MG63 (cell line): ENCODE data around the gene FBXL4. TPM values are rescaled to one million over a fixed set of nuclear protein-coding genes. Genes with fewer than 3 reads are reported as not detected.
A peak's percentile ranks its signal among the peaks of the same experiment; 100 is the strongest.

Source experiments
- DNase-seq: peaks from one replicate; pipeline ENCODE4 v3.0.0-alpha.2; 2020
- H3K27me3 ChIP-seq: fragments of 250-450 bp; sonication (Bioruptor Pico); 2 replicates; pipeline ENCODE4 v1.5.1; 2020; ENCODE audit warnings: mild to moderate bottlenecking, moderate library complexity
- H3K36me3 ChIP-seq: fragments of 250-450 bp; sonication (Bioruptor Pico); 2 replicates; pipeline ENCODE4 v1.5.1; 2020; ENCODE audit warnings: mild to moderate bottlenecking, moderate library complexity
- H3K4me3 ChIP-seq: fragments of 250-450 bp; sonication (Bioruptor Pico); 2 replicates; pipeline ENCODE4 v1.5.1; 2020; ENCODE audit warnings: mild to moderate bottlenecking, moderate library complexity
- H3K9me3 ChIP-seq: fragments of 250-450 bp; sonication (Bioruptor Pico); 2 replicates; pipeline ENCODE4 v1.5.1; 2020; ENCODE audit warnings: mild to moderate bottlenecking, moderate library complexity
- total RNA-seq: library from RNA; depleted of rRNA; stranded (reverse); fragments of >200 nt; shearing (Covaris generic); gene quantifications from 2 replicates; pipeline ENCODE4 v1.2.3, GENCODE V29; 2014; ENCODE audit warnings: low replicate concordance

The FBXL4 gene
- total RNA-seq, 1 experiment from 2014 or later: 6.1 TPM

DNA sequence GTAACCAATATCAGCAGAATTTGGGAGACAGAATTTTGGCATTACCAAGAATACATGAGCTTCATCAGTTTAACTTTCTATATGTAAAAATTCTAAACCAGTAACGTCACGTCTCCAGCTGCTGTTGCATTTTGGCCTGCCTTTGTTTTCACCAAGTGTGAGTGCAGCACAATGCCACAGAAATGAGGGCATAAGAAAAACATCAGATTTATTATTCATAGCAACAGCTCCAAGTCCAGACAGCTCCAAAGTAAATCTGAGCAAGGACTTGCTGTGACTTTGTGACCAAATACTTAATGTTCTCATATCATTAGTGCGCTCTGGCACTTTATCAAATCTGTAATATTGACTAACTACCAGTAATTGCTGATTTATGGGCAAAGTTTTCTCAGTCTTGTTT lies 11.0 kb upstream of the FBXL4 start:
- H3K27me3 ChIP-seq: peaks cover 4% of the 10 kb centered on the region; the same call in 1 of the 2 replicates
- H3K4me3 ChIP-seq: no peak overlapping the region
- H3K9me3 ChIP-seq: no peaks in the 10 kb centered on the region
- H3K36me3 ChIP-seq: no peaks in the 10 kb centered on the region
- no peak for DNase-seq

GRCh38 chr6:98957450-98957849 lies 9.7 kb upstream of the FBXL4 start:
- no peak overlapping the region for H3K4me3 ChIP-seq
- DNase-seq: peak; percentile 76
- peaks cover 5% of the 10 kb centered on the region; the same call in 1 of the 2 replicates for H3K27me3 ChIP-seq
- no peaks in the 10 kb centered on the region for H3K36me3 ChIP-seq
- H3K9me3 ChIP-seq: no peaks in the 10 kb centered on the region

GRCh38 chr6:98949589-98949988 lies 1.8 kb upstream of the FBXL4 start:
- no peak for DNase-seq
- Histone ChIP-seq H3K36me3 (no peaks in the 10 kb centered on the region), H3K27me3 (0 out of 2 replicates have a peak, but pooled peaks cover 3% of the 10 kb centered on the region), H3K9me3 (peaks cover 5% of the 10 kb centered on the region; the same call in 1 of the 2 replicates), H3K4me3 (no peak overlapping the region)

DNA sequence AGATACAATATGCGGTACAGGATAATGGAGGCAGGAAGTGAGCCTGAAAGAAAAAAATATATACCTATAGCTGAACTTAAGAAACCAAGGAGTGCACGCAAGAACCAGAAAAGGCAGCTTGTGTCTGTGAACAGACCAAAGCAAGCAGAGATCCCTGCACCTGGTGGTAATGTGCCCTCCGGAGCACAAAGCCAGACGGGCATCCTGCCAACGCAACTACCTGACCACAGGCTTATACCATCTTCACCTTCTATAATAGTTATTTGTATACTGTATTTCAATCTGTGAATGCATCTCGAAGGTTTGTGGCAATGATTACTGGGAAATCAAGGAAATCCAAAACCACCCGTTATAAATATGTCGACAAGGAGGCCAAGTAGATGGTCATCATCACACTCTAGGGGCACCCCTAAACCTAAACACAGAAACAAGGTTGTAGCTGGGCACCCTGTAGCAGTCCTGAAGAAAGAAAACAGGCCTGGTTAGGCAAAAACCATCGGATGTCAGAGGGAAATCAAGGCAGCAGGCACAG lies 801 bp downstream of the FBXL4 start:
- no peaks in the 10 kb centered on the region for H3K27me3 ChIP-seq
- peaks cover 9% of the 10 kb centered on the region; the same call in 1 of the 2 replicates for H3K9me3 ChIP-seq
- peak; percentile 13 for DNase-seq
- peak overlapping the region; percentile 75 for H3K4me3 ChIP-seq
- no peaks in the 10 kb centered on the region for H3K36me3 ChIP-seq

DNA sequence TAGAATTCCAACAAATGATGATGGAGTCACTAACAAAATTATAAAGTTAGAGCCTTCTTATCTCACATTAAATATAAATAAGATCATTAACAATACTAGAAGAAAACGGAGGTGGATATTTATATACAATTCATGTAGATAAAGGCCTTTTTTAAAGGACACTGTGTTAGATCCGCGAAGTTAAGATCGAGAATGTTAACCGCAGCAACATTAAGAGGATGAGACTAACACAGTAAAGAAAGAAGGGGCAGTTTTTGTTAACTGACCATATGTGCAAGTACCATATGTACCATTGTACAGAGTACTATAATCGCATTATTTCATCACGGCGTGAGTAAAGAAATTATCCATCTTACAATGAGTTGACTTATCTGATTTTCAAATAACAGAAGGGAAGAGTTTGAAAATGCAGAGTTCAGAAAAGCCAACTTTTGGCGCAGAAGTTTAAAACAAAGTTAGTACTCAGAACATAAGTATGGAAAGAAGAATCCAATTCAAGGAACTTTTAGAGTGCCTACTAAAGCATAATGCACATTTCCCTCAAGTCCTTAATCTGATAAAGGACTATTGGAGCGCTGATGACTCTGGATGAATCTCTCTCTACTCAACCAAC lies 1.4 kb downstream of the FBXL4 start:
- no peak for DNase-seq
- Histone ChIP-seq H3K4me3 (peak overlapping the region; percentile 75), H3K27me3 (no peaks in the 10 kb centered on the region), H3K9me3 (peaks cover 9% of the 10 kb centered on the region; the same call in 1 of the 2 replicates), H3K36me3 (no peaks in the 10 kb centered on the region)

DNA sequence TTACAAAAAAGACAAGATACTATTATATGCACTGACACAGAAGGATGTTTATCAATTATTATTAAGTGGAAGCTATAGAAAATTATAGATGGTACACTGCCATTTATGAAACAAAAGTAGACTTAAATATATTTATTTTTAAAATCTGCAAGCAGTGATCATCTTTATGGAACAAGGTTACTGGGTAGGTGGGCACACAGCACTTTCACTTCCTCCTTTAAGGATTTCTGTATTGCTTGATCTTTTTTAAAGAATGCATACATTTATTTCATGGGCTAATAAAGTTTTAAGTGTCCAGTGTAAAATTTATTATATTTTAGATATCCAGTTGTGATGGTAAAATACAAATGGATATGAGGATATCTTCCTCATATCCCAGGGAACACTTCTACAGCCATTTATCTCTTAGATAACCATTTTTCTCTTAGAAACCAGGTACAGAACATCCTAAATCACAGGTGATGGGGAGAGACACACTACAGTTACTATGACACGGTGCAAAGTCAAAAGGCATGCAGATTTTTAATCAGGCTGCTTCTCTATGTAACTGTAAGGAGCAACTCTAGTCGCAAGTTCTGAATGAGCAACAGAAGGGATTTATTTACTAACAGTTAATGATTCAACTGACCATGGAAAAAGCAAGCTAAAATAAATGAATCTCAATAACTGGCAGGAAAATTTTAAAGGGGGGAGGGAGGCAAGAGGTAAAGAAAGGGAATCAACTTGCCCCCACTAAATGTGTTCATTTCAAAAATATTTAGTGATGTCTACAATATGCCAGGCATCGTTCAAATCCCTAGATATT lies 2.2 kb downstream of the FBXL4 start:
- H3K9me3 ChIP-seq: peaks cover 9% of the 10 kb centered on the region; the same call in 1 of the 2 replicates
- no peaks in the 10 kb centered on the region for H3K27me3 ChIP-seq
- no peak overlapping the region; the same call in 1 of the 2 replicates for H3K4me3 ChIP-seq
- peaks cover under 1% of the 10 kb centered on the region; the same call in 1 of the 2 replicates for H3K36me3 ChIP-seq
- DNase-seq: no peak

DNA sequence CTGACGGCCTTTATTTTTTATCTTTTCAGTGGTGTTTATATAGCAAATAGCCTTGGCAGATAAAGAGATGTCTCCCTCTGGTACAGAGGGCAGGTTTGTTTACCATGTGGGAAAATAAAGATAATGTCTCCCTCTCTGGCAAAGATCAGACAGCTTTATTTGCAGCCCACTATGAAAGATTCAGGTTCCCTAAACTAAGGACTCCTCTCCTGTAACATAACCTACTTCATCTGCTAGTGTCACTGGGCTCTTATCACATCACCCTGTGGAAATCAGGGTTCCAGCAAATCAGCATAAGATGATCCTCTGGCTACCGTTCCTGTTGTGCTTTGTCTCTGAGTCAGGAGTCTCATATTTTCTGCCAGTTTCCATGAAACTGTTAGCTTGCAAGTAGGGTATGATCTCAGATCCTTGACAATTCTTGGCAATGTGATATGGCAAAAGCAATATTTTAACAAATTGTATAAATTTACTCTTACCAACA lies 3.1 kb downstream of the FBXL4 start:
- Histone ChIP-seq H3K36me3 (peaks cover 5% of the 10 kb centered on the region), H3K4me3 (no peak overlapping the region), H3K27me3 (no peaks in the 10 kb centered on the region), H3K9me3 (peaks cover 10% of the 10 kb centered on the region; the same call in 1 of the 2 replicates)
- peak; percentile 20 for DNase-seq

DNA sequence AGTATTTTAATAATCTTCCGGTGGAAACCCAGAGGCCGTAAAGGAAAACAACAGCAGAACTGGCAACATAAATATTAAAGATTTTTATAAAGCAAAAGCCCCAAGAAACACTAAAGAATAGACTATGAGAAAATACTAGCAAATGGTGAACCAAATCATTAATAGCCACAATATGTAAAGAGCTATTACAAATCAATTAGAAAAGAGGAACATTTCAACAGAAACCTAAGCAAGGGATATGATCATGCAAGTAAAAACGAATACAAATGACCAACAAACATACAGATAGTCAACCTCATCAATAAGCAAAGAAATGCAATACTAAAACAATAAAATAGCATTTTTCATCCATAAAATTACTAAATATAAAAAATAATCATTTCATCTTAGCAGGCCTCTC lies 3.6 kb downstream of the FBXL4 start:
- H3K4me3 ChIP-seq: no peak overlapping the region
- H3K9me3 ChIP-seq: peaks cover 10% of the 10 kb centered on the region; the same call in 1 of the 2 replicates
- H3K36me3 ChIP-seq: peaks cover 5% of the 10 kb centered on the region
- H3K27me3 ChIP-seq: no peaks in the 10 kb centered on the region
- DNase-seq: no peak

DNA sequence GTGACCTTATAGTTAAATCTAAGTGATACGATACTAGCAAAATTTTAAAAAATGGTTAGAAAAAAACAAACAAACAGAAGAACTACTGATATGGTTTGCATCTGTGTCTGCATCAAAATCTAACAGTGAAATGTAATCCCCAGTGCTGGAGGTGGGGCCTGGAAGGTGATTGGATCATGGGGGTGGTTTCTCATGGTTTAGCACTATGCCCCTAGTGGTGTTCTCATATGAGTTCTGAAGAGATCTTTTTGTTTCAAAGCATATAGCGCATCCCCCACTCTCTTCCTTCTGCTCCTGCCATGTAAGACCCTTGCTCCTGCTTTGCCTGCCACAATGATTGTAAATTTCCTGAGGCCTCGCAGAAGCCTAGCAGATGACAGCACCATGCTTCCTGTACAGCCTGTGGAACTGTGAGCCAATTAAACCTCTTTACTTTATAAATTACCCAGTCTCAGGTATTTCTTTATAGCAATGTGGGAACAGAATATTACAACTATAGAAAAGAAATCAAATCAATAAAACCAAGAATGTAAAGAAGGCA lies 5.4 kb downstream of the FBXL4 start:
- no peak for DNase-seq
- no peaks in the 10 kb centered on the region for H3K27me3 ChIP-seq
- peaks cover 10% of the 10 kb centered on the region; the same call in 1 of the 2 replicates for H3K9me3 ChIP-seq
- H3K4me3 ChIP-seq: no peak overlapping the region
- peaks cover 5% of the 10 kb centered on the region for H3K36me3 ChIP-seq

- no peak for DNase-seq
- Histone ChIP-seq H3K9me3 (peaks cover 10% of the 10 kb centered on the region; the same call in 1 of the 2 replicates), H3K36me3 (peaks cover 5% of the 10 kb centered on the region), H3K27me3 (no peaks in the 10 kb centered on the region), H3K4me3 (no peak overlapping the region)
Measured at GRCh38 chr6:98941319-98941718, 6.4 kb downstream of the FBXL4 start.

DNA sequence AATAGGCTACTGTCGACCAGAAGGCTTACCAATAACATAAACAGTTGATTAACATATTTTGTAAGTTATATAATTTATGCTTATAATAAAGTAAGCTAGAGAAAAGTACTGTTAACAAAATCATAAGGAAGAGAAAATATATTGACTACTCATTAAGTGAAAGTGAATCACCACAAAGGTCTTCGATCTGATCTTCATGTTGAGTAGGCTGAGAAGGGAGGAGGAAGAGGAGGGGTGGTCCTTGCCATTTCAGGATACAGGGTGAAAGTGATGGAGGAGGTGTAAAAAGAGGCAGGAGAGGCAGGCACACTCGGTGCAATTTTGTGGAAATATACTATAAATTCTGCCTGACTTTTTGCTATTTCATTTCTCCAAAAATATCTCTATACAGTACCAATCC lies 10.4 kb downstream of the FBXL4 start:
- DNase-seq: no peak
- Histone ChIP-seq H3K9me3 (peaks cover 6% of the 10 kb centered on the region; the same call in 1 of the 2 replicates), H3K36me3 (peaks cover 5% of the 10 kb centered on the region), H3K27me3 (no peaks in the 10 kb centered on the region), H3K4me3 (no peak overlapping the region)

- Histone ChIP-seq H3K27me3 (no peaks in the 10 kb centered on the region), H3K9me3 (no peaks in the 10 kb centered on the region), H3K4me3 (no peak overlapping the region), H3K36me3 (no peaks in the 10 kb centered on the region)
- DNase-seq: no peak
Measured at GRCh38 chr6:98932381-98932780, 15.4 kb downstream of the FBXL4 start.

GRCh38 chr6:98931696-98932095 lies 16.1 kb downstream of the FBXL4 start:
- H3K9me3 ChIP-seq: no peaks in the 10 kb centered on the region
- no peak for DNase-seq
- no peaks in the 10 kb centered on the region for H3K27me3 ChIP-seq
- H3K4me3 ChIP-seq: no peak overlapping the region
- no peaks in the 10 kb centered on the region for H3K36me3 ChIP-seq

GRCh38 chr6:98929498-98930060 lies 18.2 kb downstream of the FBXL4 start:
- H3K36me3 ChIP-seq: peaks cover 5% of the 10 kb centered on the region; the same call in 1 of the 2 replicates
- H3K27me3 ChIP-seq: no peaks in the 10 kb centered on the region
- H3K4me3 ChIP-seq: no peak overlapping the region
- no peaks in the 10 kb centered on the region for H3K9me3 ChIP-seq
- no peak for DNase-seq

DNA sequence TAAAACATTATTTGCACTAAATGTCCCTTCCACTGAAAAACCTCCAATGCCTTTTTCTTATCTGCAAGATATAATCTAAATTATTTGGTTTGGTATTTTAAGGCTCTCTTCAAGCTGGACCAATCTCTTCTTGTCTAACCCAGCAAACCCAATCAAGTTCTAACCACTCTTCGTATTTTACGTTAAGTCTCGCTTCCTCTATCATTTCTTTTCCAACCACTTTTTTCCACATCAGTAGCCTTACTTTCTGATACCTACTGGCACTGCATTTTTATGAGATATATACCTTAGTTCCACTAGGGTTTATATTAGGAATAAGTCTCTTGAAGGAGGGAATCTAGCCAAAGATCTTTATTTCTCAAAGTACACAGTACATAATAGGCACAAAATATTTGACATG lies 19.1 kb downstream of the FBXL4 start:
- no peak for DNase-seq
- no peak overlapping the region for H3K4me3 ChIP-seq
- H3K9me3 ChIP-seq: no peaks in the 10 kb centered on the region
- peaks cover 5% of the 10 kb centered on the region; the same call in 1 of the 2 replicates for H3K36me3 ChIP-seq
- no peaks in the 10 kb centered on the region for H3K27me3 ChIP-seq

DNA sequence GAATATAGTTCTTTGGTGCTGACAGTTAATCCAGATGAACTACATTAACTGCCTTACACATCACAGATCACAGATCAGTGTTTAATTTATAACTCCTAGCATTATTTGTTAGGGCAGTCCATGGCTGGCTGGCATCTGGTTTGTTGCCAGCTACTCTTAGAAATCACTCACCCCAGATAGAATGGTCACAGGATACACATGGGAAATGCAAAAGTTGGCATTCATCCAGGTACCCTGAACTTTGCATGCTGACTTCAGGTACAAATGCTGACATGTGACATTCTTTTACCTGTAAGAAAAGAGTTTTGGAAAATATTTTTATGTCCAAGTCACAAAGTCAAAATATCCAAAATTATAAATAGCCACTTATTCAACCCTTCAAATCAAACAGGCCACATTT lies 20.2 kb downstream of the FBXL4 start:
- Histone ChIP-seq H3K9me3 (no peaks in the 10 kb centered on the region), H3K36me3 (peaks cover 5% of the 10 kb centered on the region; the same call in 1 of the 2 replicates), H3K27me3 (no peaks in the 10 kb centered on the region), H3K4me3 (no peak overlapping the region)
- DNase-seq: no peak
